Measurements from ENCODE around the gene LPP. TPM values are rescaled to one million over a fixed set of nuclear protein-coding genes. Genes with fewer than 3 reads are reported as not detected.

Gene LPP
- total RNA-seq, 1 donor from 2014 or later, result 23.1 TPM

DNA sequence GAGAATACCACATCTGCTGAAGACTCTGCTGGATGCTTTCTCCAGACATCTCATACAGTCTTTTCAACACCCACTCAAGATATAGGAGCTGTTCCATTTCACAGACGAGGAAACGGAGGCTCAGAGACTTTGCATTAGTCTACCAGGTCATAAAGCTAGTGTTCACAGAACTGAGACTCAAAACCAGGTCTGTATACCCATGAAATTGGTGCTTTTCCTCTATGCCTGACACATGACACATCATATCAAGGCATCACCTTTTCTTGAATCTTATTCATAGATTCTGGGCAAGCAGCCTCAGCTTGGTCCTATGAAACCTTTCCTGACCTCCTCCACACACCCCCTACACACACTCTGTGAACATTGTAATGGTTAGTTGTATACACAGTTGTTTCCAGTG lies 101.2 kb downstream of the LPP start:
- Mint-ChIP-seq H3K9me3 (ENCODE audit: unreplicated experiment) (no peaks in the 10 kb centered on the region), H3K27ac (ENCODE audit: unreplicated experiment) (no peak overlapping the region), H3K4me1 (ENCODE audit: low read depth, unreplicated experiment) (no peaks in the 10 kb centered on the region), H3K27me3 (ENCODE audit: unreplicated experiment) (no peaks in the 10 kb centered on the region), H3K4me3 (ENCODE audit: unreplicated experiment) (no peak overlapping the region), H3K36me3 (ENCODE audit: unreplicated experiment) (no peaks in the 10 kb centered on the region)
- no peak for DNase-seq
- TF ChIP-seq, protein P1, sequence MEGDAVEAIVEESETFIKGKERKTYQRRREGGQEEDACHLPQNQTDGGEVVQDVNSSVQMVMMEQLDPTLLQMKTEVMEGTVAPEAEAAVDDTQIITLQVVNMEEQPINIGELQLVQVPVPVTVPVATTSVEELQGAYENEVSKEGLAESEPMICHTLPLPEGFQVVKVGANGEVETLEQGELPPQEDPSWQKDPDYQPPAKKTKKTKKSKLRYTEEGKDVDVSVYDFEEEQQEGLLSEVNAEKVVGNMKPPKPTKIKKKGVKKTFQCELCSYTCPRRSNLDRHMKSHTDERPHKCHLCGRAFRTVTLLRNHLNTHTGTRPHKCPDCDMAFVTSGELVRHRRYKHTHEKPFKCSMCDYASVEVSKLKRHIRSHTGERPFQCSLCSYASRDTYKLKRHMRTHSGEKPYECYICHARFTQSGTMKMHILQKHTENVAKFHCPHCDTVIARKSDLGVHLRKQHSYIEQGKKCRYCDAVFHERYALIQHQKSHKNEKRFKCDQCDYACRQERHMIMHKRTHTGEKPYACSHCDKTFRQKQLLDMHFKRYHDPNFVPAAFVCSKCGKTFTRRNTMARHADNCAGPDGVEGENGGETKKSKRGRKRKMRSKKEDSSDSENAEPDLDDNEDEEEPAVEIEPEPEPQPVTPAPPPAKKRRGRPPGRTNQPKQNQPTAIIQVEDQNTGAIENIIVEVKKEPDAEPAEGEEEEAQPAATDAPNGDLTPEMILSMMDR (IDR thresholded peaks at IDR 0.05; ENCODE audit: partially characterized antibody, unreplicated experiment), result no peak

DNA sequence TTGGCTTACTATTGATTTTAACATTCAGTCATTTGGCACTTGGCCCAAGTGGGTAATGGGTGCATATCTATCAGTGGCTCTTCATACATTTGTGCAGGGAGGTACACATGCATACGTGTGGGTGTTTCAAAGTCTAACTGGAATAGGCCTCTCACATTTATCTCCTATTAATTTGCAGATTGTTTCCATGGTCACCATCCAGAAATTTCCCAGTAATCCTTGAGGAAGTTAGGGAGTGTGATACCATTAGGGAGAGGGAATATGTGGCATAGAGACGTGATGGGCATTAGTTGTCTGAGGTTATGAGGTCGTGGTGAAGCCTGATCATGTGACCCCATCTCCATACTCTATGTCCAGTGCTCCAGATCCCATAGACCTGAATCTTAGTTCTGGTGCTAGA lies 102.8 kb downstream of the LPP start:
- H3K4me3 Mint-ChIP-seq (ENCODE audit: unreplicated experiment), result no peak overlapping the region
- DNase-seq, result no peak
- H3K9me3 Mint-ChIP-seq (ENCODE audit: unreplicated experiment), result no peaks in the 10 kb centered on the region

DNA sequence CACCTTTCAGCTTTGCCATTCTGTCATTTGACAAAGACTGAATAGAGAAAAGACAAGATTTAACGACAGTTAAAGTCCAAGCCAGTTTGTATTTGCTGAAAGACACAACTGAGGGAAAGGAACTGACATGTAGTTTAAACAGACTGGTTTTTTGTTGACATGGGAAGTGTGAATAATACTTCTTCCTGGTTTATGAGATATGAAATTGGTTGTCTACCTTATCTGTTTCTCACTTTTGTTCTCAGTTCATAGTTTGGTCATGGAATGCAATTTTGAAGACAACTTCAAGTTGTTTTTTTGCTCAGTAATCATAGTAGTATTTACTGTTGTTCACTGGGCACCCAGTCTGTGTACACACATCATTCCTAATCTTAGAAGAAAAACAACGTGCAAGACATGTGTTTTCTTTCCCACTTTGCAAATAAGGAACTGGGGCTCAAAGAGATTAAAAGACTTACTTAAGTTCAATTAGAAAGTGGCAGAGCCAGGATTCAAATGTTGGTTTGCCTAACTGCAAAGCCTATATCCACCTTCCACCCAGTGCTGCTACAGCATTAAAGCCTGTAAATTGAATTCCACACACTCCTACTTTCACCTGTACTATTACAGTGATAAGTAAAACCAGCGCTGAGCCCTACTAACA lies 103.5 kb downstream of the LPP start:
- Mint-ChIP-seq H3K4me3 (ENCODE audit: unreplicated experiment) (no peak overlapping the region), H3K9me3 (ENCODE audit: unreplicated experiment) (no peaks in the 10 kb centered on the region), H3K36me3 (ENCODE audit: unreplicated experiment) (no peaks in the 10 kb centered on the region), H3K27ac (ENCODE audit: unreplicated experiment) (no peak overlapping the region), H3K27me3 (ENCODE audit: unreplicated experiment) (no peaks in the 10 kb centered on the region), H3K4me1 (ENCODE audit: low read depth, unreplicated experiment) (no peaks in the 10 kb centered on the region)
- TF ChIP-seq, protein P1 (IDR thresholded peaks at IDR 0.05; ENCODE audit: partially characterized antibody, unreplicated experiment), result no peak
- DNase-seq, result no peak

More for the DNA sequence above, 102.8 kb downstream of the LPP start:
- no peaks in the 10 kb centered on the region for H3K27me3 Mint-ChIP-seq (ENCODE audit: unreplicated experiment)
- no peaks in the 10 kb centered on the region for H3K4me1 Mint-ChIP-seq (ENCODE audit: low read depth, unreplicated experiment)
- no peaks in the 10 kb centered on the region for H3K36me3 Mint-ChIP-seq (ENCODE audit: unreplicated experiment)
- TF ChIP-seq, protein P1 (IDR thresholded peaks at IDR 0.05; ENCODE audit: partially characterized antibody, unreplicated experiment), result no peak
- no peak overlapping the region for H3K27ac Mint-ChIP-seq (ENCODE audit: unreplicated experiment)

DNA sequence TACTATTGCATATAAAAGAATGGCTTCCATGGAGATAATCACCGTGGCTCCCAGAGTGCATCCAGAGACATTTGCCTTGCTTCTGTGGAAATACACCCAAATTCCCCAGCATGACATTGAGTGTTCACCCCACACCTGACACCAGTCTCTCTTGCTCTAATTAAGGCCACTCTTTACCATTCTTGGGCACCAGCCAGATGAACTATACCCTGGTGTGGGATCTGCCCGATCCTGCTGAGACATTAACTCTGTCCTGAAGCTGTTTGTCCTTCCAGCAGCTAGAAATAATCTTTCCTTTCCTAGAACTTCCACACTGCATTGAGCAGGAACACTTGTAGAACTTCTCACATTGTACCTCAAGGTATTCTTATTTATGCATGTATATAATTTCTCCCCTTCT lies 105.2 kb downstream of the LPP start:
- no peaks in the 10 kb centered on the region for H3K36me3 Mint-ChIP-seq (ENCODE audit: unreplicated experiment)
- no peaks in the 10 kb centered on the region for H3K9me3 Mint-ChIP-seq (ENCODE audit: unreplicated experiment)
- H3K27me3 Mint-ChIP-seq (ENCODE audit: unreplicated experiment), result no peaks in the 10 kb centered on the region
- TF ChIP-seq, protein P1 (IDR thresholded peaks at IDR 0.05; ENCODE audit: partially characterized antibody, unreplicated experiment), result no peak
- H3K4me1 Mint-ChIP-seq (ENCODE audit: low read depth, unreplicated experiment), result no peaks in the 10 kb centered on the region
- H3K4me3 Mint-ChIP-seq (ENCODE audit: unreplicated experiment), result no peak overlapping the region
- no peak for DNase-seq
- no peak overlapping the region for H3K27ac Mint-ChIP-seq (ENCODE audit: unreplicated experiment)

DNA sequence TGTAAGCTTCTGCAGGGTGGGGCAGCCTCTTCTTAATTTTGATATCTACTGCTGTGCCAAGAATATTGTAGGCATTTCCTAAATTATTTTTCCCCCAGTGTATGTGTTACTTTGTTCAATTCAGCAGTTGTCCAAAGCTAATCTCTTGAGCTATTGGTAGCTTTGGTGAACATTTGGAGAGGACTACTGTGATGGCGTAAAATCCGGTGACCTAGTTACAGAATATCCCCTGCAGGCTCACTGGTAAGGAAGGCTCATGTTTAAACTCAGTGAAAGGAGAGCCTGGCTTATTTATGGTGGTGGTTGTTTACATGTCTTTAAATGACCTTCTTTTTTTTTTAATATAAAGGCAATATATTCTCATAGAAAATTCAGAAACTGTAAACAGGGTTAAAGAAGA lies 105.6 kb downstream of the LPP start:
- H3K9me3 Mint-ChIP-seq (ENCODE audit: unreplicated experiment), result no peaks in the 10 kb centered on the region
- no peaks in the 10 kb centered on the region for H3K4me1 Mint-ChIP-seq (ENCODE audit: low read depth, unreplicated experiment)
- TF ChIP-seq, protein P1 (IDR thresholded peaks at IDR 0.05; ENCODE audit: partially characterized antibody, unreplicated experiment), result no peak
- H3K36me3 Mint-ChIP-seq (ENCODE audit: unreplicated experiment), result no peaks in the 10 kb centered on the region
- no peak overlapping the region for H3K27ac Mint-ChIP-seq (ENCODE audit: unreplicated experiment)
- H3K27me3 Mint-ChIP-seq (ENCODE audit: unreplicated experiment), result no peaks in the 10 kb centered on the region
- H3K4me3 Mint-ChIP-seq (ENCODE audit: unreplicated experiment), result no peak overlapping the region
- no peak for DNase-seq

Data from glutamatergic neuron (in vitro differentiated cells).